Right atrium auricular region (tissue), 2 donors: Measurements from ENCODE around the gene C1orf210. TPM values are rescaled to one million over a fixed set of nuclear protein-coding genes. Genes with fewer than 3 reads are reported as not detected.

Experiments
- DNase-seq: peaks from one replicate; pipeline ENCODE4 v3.0.0-alpha.2; 2019; ENCODE audit warnings: low spot score
- H3K27ac ChIP-seq, 2 donors: fragments of 200-600 bp; sonication (generic); 1 replicate in 1 of 2; 2 replicates in 1 of 2; pipeline ENCODE4 v1.5.1; 2016 to 2019
- H3K27me3 ChIP-seq, 2 donors: fragments of 200-600 bp; sonication (generic); one replicate each; pipeline versions ENCODE4 v1.5.1 to v1.6.0; 2017 to 2019
- H3K36me3 ChIP-seq: fragments of 200-600 bp; sonication (generic); one replicate; pipeline ENCODE4 v1.5.1; 2016
- H3K4me1 ChIP-seq, 2 donors: fragments of 200-600 bp; sonication (generic); one replicate each; pipeline versions ENCODE4 v1.5.1 to v1.6.0; 2017 to 2019
- H3K4me3 ChIP-seq, 2 donors: fragments of 200-600 bp; sonication (generic); 1 replicate in 1 of 2; 2 replicates in 1 of 2; pipeline ENCODE4 v1.5.1; 2017 to 2019; ENCODE audit warnings: mild to moderate bottlenecking in 1 of 2, moderate library complexity in 1 of 2
- H3K9me3 ChIP-seq, 2 donors: fragments of 200-600 bp; sonication (generic); one replicate each; pipeline ENCODE4 v1.5.1; 2019
- total RNA-seq, 2 donors: library from RNA; depleted of rRNA; stranded (reverse); fragments of >200 nt; gene quantifications; one replicate each; pipeline ENCODE4 v1.1.0, GENCODE V29; 2016
- TF ChIP-seq, protein P1 (sequence below), 2 donors: fragments of 200-600 bp; sonication (generic); IDR thresholded peaks; one replicate each; pipeline ENCODE4 v1.5.1; 2019; ENCODE audit warnings: antibody characterized with exemption in 2 of 2

C1orf210 gene
- total RNA-seq, 2 donors from 2014 or later, result not detected

DNA sequence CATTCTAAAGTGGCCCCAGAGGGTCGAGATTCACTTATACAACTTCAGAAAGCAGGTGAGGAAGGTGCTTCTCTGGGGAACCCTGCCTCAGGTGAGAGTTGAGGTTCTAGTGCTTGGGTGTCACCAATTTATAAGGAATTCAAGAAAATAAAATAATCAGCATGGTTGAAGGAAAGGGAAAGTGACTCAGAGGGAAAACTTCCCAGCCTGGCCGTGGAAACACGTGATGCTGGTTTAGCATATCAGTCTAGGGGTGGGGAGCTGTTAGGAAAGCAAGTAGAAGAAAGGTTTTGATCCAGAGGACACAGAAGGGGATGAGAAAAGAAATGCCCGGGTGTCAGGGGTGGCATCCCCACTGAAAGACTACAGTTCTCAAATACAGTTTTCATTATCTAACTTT lies 53.3 kb downstream of the C1orf210 start:
- Histone ChIP-seq H3K36me3 (no peaks in the 10 kb centered on the region), H3K27me3 (no peaks in the 10 kb centered on the region), H3K4me1 (peaks cover 0 to 36% of the 10 kb centered on the region in 2 donors), H3K4me3 (no peak overlapping the region), H3K27ac (peak overlapping the region in 1 of 2 donors; percentile 64), H3K9me3 (no peaks in the 10 kb centered on the region)
- TF ChIP-seq, protein P1, sequence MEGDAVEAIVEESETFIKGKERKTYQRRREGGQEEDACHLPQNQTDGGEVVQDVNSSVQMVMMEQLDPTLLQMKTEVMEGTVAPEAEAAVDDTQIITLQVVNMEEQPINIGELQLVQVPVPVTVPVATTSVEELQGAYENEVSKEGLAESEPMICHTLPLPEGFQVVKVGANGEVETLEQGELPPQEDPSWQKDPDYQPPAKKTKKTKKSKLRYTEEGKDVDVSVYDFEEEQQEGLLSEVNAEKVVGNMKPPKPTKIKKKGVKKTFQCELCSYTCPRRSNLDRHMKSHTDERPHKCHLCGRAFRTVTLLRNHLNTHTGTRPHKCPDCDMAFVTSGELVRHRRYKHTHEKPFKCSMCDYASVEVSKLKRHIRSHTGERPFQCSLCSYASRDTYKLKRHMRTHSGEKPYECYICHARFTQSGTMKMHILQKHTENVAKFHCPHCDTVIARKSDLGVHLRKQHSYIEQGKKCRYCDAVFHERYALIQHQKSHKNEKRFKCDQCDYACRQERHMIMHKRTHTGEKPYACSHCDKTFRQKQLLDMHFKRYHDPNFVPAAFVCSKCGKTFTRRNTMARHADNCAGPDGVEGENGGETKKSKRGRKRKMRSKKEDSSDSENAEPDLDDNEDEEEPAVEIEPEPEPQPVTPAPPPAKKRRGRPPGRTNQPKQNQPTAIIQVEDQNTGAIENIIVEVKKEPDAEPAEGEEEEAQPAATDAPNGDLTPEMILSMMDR (IDR thresholded peaks at IDR 0.05), result no peak
- DNase-seq, result peak; percentile 68

Other genes with a start within 250 kb of the C1orf210 start
- 10 to 100 TPM; 28.4 to 34.0 TPM for gene EBNA1BP2, start 113.3 kb downstream of the C1orf210 start, total RNA-seq
- under 1 TPM in 1 of 2 donors, not detected in 1; 0.12 TPM for gene CFAP57, start 113.3 kb downstream of the C1orf210 start, total RNA-seq
- 1 to 10 TPM in 1 of 2 donors, under 1 TPM in 1; 0.70 to 2.1 TPM for gene TMEM125, start 15.6 kb downstream of the C1orf210 start, total RNA-seq
- gene TIE1, start 15.4 kb upstream of the C1orf210 start, total RNA-seq, result 10 to 100 TPM; 23.6 to 51.7 TPM
- gene MPL, start 52.2 kb upstream of the C1orf210 start, total RNA-seq, result under 1 TPM in 1 of 2 donors, not detected in 1; 0.39 TPM
- 1 to 10 TPM in 1 of 2 donors, under 1 TPM in 1; 0.63 to 2.5 TPM for gene CDC20, start 73.4 kb upstream of the C1orf210 start, total RNA-seq
- gene ELOVL1, start 82.4 kb upstream of the C1orf210 start, total RNA-seq, result 10 to 100 TPM; 24.3 to 41.4 TPM
- 10 to 100 TPM; 18.8 to 21.3 TPM for gene MED8, start 104.2 kb upstream of the C1orf210 start, total RNA-seq
- 10 to 100 TPM; 17.5 to 22.8 TPM for gene SZT2, start 104.3 kb upstream of the C1orf210 start, total RNA-seq
- 10 to 100 TPM; 17.3 to 23.0 TPM for gene HYI, start 168.3 kb upstream of the C1orf210 start, total RNA-seq
- gene PTPRF, start 245.3 kb upstream of the C1orf210 start, total RNA-seq, result 10 to 100 TPM in 1 of 2 donors, 1 to 10 TPM in 1; 7.4 to 27.7 TPM